ENCODE measurements around the gene DDX18. TPM values are rescaled to one million over a fixed set of nuclear protein-coding genes. Genes with fewer than 3 reads are reported as not detected.

The DDX18 gene
- 57.1 and 63.1 TPM in 2 replicates for total RNA-seq

DNA sequence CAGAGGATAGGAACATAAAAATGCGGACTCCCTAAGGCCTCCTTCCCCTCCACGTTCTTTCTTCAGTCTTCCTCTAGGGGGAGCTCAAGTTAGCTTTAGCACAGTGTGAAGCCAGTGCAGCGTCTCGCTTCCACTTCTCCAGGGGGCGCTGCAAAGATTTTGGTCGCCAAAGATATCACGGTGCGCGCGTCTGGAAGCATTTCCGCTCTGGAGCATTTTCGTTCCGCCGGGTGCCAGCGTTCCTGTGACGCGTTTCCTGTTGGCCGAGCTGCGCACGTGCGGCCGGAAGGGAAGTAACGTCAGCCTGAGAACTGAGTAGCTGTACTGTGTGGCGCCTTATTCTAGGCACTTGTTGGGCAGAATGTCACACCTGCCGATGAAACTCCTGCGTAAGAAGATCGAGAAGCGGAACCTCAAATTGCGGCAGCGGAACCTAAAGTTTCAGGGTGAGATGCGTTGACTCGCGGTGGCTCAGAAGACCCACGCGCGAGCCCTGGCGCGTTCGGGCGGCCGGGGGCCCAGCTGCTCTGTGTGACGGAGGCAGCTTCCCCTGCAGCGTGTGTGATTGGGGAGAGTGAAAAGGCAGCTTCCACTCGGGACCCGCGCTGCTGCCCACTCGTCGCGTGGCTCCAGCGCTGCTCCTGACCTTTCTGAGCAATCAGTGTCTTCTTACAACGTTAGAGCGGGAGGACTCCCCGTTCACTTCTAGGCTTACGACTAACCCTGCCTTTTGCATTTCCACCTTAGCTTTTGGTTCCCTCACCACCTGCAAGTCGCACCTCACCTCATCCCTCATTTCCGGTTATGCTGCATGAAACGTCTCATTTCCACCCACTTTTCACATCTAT is at the start of gene DDX18:
Gene DDX18 (plus strand): TSS at position 275 of the 848 bp plus-strand sequence. CDS start 87 bp downstream, at position 362.

Other genes with a start within 250 kb of the DDX18 start
- 23.4 and 26.2 TPM in 2 replicates for gene CCDC93, start 199.4 kb downstream of the DDX18 start, total RNA-seq

Measured in placental pericyte (primary cell).